Mesenteric fat pad (tissue), 1 donor: ENCODE measurements around the gene CLMP. TPM values are rescaled to one million over a fixed set of nuclear protein-coding genes. Genes with fewer than 3 reads are reported as not detected.
"Not testable (repeated sequence)": the region's sequence is repeated elsewhere in the genome, so short reads cannot be mapped to it uniquely, and the experiment has no call there.

Source experiments
- DNase-seq: peaks from one replicate; pipeline ENCODE4 v3.0.0-alpha.2; 2020; ENCODE audit warnings: low spot score
- total RNA-seq: library from RNA; stranded (reverse); fragmentation: NEBNext Ultra II Directional; extraction: Animal tissue kit (Norgen Biotek cat#: 25700); gene quantifications from one replicate; pipeline ENCODE4 v1.2.1, GENCODE V29; 2021
- donor health status: DM: yes; HTN: yes; CAD: no.

Gene CLMP
- total RNA-seq, 1 donor from 2014 or later: 199 TPM

DNA sequence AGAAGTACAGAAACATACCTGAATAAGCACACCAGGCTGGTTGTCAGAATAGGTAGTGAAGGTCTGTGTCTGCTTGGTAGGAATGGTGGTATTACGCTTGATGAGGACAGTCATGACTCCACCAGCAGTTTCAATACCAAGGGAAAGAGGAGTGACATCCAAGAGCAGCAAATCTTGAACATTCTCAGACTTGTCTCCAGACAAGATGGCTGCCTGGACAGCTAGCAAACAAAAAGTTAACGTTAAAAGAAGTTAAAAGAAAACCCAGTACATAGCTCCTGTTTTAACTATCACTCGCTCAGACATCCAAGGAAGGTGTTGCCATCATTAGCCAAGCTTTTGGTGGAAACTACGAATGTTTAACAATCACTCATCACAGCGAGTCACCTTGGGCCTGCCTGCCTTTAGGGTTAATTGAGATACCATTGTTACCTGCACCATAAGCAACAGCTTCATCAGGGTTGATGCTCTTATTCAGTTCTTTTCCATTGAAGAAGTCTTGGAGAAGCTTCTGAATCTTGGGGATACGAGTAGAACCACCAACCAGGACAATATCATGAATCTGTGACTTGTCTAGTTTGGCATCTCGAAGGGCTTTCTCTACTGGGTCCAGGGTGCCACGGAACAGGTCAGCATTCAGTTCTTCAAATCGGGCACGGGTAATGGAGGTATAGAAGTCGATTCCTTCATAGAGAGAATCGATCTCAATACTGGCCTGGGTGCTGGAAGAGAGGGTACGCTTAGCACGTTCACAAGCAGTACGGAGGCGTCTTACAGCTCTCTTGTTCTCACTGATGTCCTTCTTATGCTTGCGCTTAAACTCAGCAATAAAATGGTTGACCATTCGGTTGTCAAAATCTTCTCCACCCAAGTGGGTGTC is 135.8 kb downstream of the CLMP start:
- not testable (repeated sequence) for DNase-seq

DNA sequence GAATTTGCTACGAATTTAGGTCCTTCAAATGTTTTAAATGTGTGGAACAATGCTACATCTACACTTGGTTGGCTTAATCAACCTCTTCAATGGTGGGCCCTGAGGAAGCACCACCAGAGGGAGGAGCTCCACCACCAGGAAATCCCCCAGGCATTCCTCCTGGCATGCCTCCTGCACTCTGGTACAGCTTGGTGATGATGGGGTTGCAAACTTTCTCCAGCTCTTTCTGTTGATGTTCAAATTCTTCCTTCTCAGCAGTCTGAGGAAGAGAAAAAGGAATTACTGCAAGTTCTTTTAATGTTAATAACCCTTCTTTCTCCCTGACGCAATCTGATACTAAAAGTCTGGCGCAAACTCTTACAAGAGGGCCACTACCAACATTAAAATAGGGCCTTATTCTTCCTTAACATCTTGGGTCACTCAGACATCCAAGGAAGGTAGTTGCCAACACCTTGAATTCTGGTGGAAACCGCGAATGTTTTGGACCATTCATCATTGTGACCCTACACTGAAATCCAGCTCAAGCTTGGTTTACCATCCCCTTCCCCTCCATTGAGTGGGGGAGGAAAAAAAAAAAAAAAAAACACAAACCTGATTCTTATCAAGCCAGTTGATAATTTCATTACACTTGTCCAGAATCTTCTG is 137.3 kb downstream of the CLMP start:
- DNase-seq: no peak

DNA sequence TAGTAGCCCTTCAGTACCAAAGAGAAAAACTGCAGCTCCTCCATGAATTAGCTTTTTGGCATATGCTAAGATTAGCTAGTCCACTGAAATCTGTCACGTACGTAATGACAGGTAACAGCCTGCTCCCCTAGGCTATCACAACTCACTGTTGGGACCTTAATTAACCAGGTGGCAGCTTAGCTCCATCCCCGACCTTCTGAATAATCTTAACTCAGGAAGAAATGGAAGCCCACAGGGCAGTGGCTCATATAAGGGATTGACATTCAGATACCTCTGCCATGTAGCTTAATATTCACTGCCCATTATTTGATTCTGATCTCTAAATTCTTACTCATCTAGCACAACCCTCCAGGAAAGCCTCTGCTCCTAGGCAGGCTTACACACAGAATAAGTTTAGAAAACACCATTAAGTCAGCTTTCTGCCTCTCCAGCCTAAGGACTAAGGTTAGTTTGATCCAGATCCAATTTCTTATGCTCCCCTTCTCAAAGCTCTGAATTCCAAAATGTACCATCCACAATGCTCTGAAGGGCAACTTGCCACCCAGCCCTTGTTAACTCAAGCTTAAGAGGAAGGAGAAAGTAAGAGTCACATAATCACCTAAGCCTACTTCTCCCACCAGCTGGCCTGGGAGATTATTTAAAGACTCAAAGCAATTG is 138.1 kb downstream of the CLMP start:
- DNase-seq: no peak

DNA sequence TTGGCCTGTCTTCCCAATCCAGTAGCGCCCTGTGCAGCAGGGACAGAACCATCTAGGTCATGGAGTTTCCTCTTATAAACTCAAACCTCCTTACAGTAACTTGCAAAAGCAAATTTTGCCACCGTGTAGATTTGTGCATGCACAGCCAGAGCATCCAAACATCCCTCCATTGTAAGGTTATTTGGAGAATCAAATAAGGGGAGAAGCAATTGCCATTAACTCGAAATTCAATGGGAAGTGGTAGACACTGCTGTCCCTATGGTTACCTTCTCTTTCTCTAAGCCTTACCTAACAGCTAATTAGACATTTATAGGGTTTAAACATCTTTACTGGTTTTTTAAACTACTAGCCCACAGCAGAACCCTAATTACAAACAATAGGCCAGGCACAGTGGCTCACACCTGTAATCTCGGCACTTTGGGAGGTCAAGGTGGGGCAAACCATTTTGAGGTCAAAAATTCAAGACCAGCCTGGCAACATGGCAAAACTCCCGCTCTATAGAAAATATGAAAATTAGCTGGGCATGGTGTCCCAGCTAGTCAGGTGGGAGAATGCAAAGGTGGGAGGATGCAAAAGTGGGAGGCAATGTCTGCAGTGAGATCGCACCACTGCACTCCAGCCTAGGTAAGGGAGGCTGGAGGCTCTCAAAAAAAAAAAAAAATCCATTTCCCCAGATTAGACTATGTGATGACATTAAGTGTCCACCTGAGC is 139.7 kb downstream of the CLMP start:
- DNase-seq: no peak

DNA sequence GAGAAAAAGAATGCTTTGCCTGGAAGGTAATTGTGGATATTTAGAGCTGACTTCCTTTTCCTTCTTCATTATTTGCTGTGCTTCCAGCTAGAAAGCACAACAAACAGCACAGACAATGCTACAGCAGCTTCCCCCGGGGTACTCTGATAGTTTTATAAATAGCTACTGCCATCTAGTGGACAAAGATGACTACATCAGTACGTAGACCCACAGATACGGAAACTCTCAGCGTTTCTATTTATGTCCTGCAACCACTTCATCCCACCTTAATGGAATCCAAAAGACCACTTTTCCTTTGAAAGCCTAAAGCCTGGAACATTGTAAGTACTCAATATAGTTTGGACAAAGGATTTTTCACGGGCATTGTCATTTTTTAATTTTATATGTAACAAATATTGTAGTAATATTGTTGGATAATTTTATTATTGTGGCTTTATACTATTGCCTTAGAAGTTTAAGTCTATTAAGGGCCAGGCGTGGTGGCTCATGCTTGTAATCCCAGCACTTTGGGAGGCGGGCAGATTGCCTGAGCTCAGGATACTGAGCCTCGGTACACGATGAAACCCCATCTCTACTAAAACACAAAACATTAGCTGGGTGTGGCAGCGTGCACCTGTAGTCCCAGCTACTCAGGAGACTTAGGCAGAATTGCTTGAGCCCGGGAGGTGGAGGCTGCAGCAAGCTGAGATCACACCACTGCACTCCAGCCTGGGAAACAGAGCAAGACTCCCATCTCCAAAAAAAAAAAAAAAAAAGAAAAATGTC is 140.6 kb downstream of the CLMP start:
- DNase-seq: no peak

DNA sequence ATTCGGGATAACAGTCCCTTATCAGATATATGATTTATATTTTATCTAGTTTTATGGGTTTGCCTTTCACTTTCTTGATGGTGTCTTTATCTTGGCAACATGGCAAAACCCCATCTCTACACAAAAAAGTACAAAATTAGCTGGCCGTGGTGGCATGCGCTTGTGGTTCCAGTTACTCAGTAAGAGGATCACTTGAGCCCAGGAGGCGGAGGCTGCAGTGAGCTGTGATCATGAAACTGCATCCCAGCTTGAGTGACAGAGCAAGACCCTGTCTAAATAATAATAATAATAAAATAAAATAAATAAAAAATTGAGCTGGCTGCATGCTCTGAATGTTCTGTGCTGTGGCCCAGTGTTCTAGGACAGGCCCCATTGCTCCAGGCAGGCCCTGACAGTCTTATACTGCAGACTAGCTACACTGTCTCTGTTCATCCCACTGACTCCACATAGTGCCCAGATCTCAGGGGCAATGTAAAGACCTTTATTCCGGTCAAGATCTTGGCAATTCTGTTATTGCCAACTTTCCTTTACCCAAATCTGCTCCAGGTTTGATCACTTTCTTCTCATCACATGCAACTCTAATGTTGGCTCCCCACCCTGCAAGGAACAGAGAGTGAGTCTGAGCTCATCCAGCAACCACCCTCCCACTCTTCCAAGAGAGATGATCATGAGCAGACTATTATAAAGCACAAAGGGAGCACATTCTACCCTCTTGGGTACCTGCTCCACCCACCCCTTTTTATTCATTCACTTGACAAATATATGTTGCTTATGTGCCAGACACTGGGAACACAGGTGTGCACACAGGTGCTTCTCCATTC is 141.9 kb downstream of the CLMP start:
- no peak for DNase-seq

DNA sequence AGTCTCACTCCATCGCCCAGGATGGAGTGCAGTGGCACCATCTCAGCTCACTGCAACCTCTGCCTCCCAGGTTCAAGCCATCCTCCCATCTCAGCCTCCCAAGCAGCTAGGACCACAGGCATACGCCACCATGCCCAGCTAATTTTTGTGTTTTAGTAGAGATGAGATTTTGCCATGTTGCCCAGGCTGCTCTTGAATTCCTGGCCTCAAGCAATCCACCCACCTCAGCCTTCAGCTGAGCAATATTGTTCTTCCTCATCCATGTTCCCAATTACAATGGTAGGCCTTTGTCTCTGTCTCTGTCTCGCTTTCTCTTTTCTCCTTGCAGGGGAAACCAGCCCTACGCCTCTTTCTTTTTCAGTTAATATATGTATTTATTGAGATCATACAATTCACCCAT is 143.4 kb downstream of the CLMP start:
- DNase-seq: no peak

DNA sequence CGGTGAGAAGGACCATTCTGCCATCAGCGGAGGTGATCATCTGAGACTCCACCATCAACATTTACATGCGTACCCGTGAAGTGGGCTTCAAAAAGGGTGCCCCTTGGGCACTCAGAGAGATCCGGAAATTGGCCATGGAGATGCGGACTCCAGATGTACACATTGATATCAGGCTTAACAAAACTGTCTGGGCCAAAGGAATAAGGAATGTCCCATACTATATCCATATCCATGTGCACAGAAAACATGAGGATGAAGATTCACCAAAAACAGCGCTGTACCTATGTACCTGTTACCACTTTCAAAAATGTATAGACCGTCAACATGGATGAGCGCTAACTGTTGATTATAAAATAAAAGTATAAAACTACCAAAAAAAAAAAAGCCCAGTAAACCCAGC is 143.9 kb downstream of the CLMP start:
- no peak for DNase-seq

DNA sequence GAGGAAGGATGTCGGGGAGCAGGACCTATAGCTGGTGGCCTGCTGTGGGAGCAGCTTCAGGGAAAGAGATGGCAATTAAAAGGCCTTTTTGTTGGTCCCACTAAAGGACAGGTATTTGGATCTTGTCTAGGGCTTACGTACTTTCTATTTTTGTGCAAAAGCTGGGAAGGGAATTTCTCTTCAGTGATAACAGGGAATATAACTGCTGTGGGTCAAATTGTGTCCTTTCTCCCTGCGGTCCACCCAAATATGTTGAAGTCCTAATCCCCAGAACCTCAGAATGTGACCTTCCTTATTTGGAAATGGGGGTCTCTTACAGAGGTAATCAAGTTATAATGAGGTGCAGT is 147.1 kb downstream of the CLMP start:
- no peak for DNase-seq

DNA sequence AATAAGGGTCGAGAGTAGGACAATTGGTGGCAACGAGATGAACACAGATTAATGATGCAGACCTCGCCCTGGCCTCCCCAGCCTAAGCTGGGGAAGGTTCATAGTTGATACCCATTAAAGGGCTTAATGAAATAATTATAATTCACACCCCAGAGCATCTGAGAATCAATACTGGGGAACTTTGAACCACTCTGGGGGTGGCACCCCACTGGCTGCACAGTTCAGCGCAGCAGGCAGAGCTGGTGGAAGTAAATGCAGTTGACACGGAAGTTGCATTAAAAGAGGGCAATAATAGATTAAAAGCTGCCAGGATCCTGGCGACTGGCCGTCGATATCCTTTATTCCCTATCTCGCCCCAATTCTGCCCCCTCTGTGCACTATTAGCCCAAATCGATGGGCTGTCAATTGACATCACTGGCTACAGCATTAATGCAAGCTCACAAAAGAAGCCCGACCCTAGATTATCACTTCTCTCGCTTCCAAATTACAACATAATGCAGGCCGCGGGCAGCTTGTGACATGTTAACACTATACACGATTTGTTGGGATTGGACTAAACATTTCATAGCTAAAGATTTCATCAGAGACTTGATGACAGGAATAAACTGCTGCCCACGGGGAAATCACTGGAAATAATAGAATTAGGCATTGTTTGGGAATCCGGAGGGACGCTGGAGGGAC is 147.6 kb downstream of the CLMP start:
- DNase-seq: no peak

DNA sequence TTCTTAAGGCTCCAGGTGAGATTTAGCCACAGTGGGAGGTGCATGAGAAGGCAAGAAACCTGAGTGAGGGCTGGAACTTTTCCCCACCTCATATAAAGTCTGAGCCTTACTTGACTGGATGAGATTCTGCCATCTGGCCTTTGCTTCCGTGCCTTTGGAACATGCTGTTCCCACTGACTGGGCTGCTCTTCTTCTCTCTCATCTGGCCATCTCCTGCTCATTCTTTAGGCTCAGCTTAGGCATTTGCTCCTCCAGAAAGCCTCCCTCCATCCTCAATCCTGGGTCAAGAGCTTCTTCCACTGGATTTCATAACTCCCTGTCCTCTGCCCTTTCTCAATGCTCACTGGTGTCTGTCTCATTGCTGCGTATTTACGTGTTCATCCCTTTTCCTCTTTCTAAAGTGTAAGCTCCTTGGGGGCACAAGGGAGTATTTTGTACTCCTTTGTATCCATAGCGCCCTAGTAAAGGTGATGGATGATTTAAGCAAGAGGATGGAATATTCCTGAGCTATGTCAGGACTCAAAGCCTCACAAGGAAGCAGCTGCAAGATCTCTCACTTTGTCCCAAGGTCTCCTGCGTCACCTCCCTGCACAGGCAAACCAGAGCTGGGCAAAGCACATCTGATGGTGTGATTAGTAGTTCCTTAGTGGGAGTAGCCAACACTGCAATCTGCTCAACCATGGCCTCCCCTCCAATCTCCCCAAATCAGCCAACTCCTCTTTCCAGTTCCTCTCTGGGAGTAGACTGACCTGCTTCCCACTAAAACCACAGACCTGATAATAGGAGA is 148.4 kb downstream of the CLMP start:
- no peak for DNase-seq

DNA sequence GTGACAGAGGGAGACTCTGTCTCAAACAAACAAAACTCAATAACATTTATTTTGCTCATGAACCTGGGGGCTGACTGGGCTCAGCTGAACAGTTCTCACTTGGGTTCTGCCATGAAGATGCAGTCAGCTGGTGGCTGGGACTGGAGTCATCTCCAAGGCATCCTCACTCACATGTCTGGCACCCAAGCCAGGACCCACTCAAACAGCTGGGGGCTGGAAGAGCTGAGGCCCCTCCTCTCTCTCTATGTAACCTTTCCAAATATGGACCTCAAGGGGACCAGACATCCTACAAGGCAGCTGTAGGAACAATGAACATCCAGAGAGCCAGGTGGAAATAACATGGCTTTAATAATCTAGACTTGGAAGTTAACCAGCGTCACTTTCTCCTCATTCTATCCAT is 149.9 kb downstream of the CLMP start:
- DNase-seq: no peak

DNA sequence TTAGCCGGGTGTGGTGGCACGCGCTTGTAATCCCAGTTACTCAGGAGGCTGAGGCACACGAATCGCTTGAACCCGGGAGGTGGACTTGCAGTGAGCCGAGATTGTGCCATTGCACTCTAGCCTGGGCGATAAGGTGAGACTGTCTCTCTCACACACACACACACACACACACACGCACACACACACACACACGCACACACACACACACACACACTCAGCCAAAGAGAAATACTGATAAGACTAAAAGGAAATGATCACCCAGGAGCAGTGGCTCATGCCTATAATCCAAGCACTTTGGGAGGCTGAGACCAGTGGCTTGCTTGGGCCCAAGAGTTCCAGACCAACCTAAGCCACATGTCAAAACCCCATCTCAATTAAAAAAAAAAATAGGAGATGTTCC is 153.9 kb downstream of the CLMP start:
- DNase-seq: no peak

DNA sequence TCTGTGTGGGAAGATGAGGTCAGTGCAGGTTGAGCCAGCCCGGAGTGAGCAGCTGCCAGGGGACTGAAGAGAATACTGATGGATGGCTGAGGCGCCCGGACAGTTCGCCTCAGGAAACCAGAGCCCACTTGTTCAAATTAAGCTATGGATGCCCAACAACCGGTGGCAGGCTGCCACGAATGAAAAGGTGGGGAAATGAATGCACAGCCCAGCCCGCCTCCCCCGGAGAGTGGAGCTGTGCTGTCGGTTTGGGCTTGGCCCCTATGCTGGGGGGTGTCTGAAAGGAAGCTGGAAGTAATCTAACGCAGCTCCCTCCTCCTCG is 155.0 kb downstream of the CLMP start:
- no peak for DNase-seq

DNA sequence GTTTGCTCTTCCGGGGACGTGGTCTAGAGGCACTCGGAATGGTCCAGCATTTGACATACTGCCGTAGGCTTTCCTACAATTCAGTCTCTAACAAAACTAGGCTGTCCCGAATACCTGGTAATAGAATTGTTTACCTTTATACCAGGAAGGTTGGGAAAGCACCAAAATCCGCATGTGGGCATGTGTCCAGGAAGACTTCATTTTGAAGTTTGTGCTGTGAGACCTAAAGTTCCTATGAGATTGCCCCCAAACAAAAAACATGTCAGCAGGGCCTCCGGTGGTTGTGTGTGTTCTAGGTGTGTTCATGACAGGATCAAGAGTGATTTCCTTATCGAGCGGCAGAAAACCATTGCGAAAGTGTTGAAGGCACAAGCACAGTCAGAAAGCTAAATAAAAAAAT is 159.2 kb downstream of the CLMP start:
- no peak for DNase-seq

DNA sequence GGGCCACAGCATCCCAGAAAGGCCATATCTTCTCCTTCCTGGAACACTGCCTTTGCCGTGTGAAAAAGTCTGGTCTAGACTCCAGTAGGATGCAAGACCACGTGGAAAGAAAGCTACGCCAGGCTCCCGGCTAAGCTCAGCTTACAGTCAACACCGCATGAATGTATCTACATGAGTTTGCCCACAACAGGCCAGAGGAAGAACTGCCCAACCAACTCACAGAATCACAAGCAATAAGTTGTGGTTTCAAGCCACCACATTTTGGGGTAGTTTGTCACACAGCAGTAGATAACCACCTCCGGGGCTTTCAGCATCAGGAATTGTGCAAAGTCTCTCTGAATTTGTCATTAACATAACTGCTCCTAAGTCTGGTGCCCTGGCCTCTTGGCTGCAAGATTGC is 160.5 kb downstream of the CLMP start:
- DNase-seq: no peak

DNA sequence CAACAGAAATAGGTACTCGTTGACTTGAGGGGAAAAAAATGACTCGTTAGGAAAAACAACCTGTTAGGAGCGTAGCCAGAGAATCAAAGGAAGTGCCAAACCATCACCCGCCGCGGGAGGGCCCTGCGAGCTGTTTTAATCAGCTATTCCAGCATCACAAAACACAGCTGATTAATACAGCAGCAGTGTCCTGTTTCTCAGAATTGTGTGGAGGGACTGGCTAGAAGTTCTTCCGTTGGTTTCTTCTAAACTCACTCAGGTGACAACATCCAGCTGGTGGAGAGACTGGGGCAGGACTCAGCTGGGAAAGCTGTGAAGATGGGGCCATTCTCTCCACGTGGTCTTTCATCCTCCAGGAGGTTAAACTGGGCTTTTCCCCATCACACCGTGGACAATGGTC is 161.2 kb downstream of the CLMP start:
- DNase-seq: no peak

DNA sequence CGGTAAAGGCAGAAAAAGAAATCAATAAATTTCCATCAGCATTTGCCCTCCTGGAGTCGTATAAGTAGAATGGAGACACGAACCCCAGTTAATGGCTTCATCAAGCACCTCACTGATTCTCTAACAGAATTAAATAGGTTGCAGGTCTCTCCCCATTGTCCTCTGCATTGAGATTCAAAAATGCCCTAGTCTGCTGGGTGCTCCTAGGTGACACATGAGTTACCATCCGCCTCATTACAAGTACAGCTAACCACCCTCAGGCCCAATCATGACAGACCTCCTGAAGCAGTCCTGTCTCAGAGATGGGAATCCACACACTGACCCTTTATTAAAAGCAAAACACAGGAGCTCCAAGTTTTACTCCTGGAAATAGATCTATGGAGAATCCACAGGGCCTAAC is 164.5 kb downstream of the CLMP start:
- DNase-seq: no peak

DNA sequence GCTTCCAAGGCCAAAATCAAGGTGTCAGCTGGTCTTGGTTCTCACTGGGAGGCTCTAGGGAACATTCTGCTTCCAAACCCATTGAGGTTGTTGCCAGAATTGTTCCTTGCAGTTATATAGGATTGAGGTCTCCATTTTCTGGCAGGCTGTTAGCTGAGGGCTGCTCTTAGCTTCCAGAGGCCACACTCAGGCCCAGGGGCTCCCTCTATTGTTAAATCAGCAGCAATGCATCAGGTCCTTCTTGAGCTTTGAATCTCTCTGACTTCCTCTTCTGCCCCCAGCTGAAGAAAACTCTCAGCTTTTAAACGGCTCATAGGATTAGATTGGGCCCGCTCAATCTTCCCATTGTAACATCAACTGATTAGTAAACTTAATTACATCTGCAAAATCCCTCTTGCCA is 174.1 kb downstream of the CLMP start:
- DNase-seq: no peak
